Stimulated activated CD8-positive, alpha-beta memory T cell treated with anti-CD3 and anti-CD28 coated beads, Interleukin-15, amount 100 ng/mL, for 1 hour (primary cell): ENCODE results near the gene KIAA1143.

Experiments
- DNase-seq: peaks from one replicate; pipeline ENCODE4 v3.0.0-alpha.2; 2020; ENCODE audit warnings: low read depth

The KIAA1143 gene

GRCh38 chr3:44761424-44762169 lies at the start of gene KIAA1143, which contains the start of gene KIF15:
Gene KIAA1143 (minus strand): TSS chr3:44761619. CDS start chr3:44761602, 17 bp downstream.
Gene KIF15 (plus strand): TSS chr3:44761794. CDS start chr3:44761866, 72 bp downstream.
- DNase-seq: peak; percentile 99

GRCh38 chr3:44805960-44806359 lies 44.5 kb upstream of the KIAA1143 start:
- no peak for DNase-seq

- DNase-seq: no peak
Observed at GRCh38 chr3:44803298-44803697, 41.9 kb upstream of the KIAA1143 start.

- DNase-seq: no peak
Observed at GRCh38 chr3:44802011-44802410, 40.6 kb upstream of the KIAA1143 start.

GRCh38 chr3:44795197-44795596 lies 33.8 kb upstream of the KIAA1143 start:
- DNase-seq: no peak

GRCh38 chr3:44782891-44783290 lies 21.5 kb upstream of the KIAA1143 start:
- no peak for DNase-seq

GRCh38 chr3:44772099-44772442 lies 10.7 kb upstream of the KIAA1143 start:
- DNase-seq: no peak

- DNase-seq: no peak
Observed at GRCh38 chr3:44771424-44772098, 10.1 kb upstream of the KIAA1143 start.

- DNase-seq: no peak
Observed at GRCh38 chr3:44764248-44764647, 2.8 kb upstream of the KIAA1143 start.

GRCh38 chr3:44762690-44763089 lies 1.3 kb upstream of the KIAA1143 start:
- no peak for DNase-seq

GRCh38 chr3:44762170-44762677 lies 805 bp upstream of the KIAA1143 start:
- DNase-seq: no peak

GRCh38 chr3:44761101-44761423 lies 357 bp downstream of the KIAA1143 start:
- no peak for DNase-seq

GRCh38 chr3:44734646-44735168 lies 26.7 kb downstream of the KIAA1143 start:
- no peak for DNase-seq

GRCh38 chr3:44729384-44729910 lies 32.0 kb downstream of the KIAA1143 start, which contains the start of gene ZNF501:
Gene ZNF501 (plus strand): TSS chr3:44729635. CDS start chr3:44734422, 4,787 bp downstream.
- peak; percentile 70 for DNase-seq

- no peak for DNase-seq
Observed at GRCh38 chr3:44722103-44722401, 39.4 kb downstream of the KIAA1143 start.

GRCh38 chr3:44721231-44722102 lies 40.0 kb downstream of the KIAA1143 start:
- no peak for DNase-seq

- peak; percentile 24 for DNase-seq
Observed at GRCh38 chr3:44712455-44713075, 48.9 kb downstream of the KIAA1143 start, which contains the start of gene ZNF502. Gene ZNF502 (plus strand): TSS chr3:44712660. CDS start chr3:44720262, 7,602 bp downstream.
